Measurements from ENCODE around the gene MAMDC4.
"Not testable (repeated sequence)": the region's sequence is repeated elsewhere in the genome, so short reads cannot be mapped to it uniquely, and the experiment has no call there.

MAMDC4 gene

GRCh38 chr9:136843801-136844740 is 8.1 kb upstream of the MAMDC4 start:
- not testable (repeated sequence) for FAIRE-seq; DNase-seq (ENCODE audit: insufficient read length)

DNA sequence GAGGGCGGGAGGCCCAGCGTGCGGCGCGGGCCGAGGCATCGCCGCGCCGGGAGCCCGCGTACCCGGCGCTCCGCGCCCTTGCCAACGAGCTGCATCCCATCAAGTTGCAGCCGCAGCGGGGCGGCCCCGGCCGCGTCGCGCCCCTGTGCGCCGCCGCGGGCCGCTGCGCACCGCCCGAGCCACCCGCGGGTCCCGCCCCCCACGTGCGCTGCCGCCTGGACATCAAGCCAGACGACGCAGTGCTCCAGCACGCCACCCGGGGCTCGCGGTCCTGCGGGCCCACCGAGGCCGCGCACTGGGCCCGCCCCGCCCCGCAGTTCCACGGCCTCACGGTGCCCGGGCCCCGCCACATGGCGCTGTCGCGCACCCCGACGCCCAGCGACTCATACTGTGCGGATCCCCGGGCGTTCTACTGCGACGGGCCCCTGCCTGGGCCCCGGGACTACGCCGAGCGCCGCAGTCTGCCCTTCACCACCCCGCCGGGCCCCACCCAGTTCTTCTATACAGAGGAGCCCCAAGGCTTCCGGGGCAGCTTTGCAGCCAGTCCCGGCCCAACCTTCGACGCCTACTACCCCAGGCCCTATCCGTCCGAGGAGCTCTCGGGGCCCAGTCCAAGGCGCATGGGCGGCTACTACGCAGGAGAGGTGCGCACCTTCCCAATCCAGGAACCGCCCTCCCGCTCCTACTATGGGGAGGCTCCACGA is 7.2 kb upstream of the MAMDC4 start:
- TF ChIP-seq POLR2AphosphoS5 (IDR thresholded peaks at IDR 0.05; ENCODE audit: low read depth, low read length) (no peak), TAF1 (IDR thresholded peaks at IDR 0.05; ENCODE audit: borderline replicate concordance, low read depth, low read length) (no peak), POLR2A (IDR thresholded peaks at IDR 0.05; ENCODE audit: low read depth, low read length) (no peak)
- FAIRE-seq (no peak), DNase-seq (ENCODE audit: insufficient read length) (no peak)

- no peak for TF ChIP-seq POLR2A (IDR thresholded peaks at IDR 0.05; ENCODE audit: low read depth, low read length)
- no peak for FAIRE-seq
- no peak for DNase-seq (ENCODE audit: insufficient read length)
Measured at GRCh38 chr9:136845465-136846260, 6.5 kb upstream of the MAMDC4 start.

DNA sequence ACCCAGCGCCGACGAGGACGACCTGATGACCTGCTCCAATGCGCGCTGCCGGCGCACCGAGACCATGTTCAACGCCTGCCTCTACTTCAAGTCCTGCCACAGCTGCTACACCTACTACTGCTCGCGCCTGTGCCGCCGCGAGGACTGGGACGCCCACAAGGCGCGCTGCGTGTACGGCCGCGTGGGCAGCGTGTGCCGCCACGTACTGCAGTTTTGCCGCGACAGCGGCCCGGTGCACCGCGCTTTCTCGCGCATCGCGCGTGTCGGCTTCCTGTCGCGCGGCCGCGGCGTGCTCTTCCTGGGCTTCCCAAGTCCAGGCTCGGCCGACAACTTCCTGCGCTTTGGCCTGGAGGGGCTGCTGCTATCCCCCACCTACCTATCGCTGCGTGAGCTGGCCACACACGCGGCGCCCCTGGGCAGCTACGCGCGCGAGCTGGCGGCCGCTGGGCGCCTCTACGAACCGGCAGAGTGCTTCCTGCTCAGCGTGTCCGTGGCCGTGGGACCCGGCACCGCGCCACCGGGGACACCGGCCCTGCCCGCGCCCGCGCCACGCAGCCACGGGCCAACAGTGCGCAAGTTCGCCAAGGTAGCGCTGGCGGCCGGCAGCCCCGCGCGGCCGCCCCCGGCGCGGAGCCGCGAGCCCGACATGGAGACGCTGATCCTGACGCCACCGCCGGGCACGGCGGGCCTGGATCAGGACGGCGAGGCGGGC is 5.6 kb upstream of the MAMDC4 start:
- no peak for TF ChIP-seq POLR2A (IDR thresholded peaks at IDR 0.05; ENCODE audit: low read depth, low read length)
- no peak for DNase-seq (ENCODE audit: insufficient read length)
- no peak for FAIRE-seq

GRCh38 chr9:136847088-136847825 is 4.9 kb upstream of the MAMDC4 start:
- DNase-seq (ENCODE audit: insufficient read length), result no peak
- FAIRE-seq, result no peak
- no peak for TF ChIP-seq POLR2A (IDR thresholded peaks at IDR 0.05; ENCODE audit: low read depth, low read length)
- TF ChIP-seq POLR2AphosphoS5 (IDR thresholded peaks at IDR 0.05; ENCODE audit: low read depth, low read length), result no peak
- no peak for TF ChIP-seq TAF1 (IDR thresholded peaks at IDR 0.05; ENCODE audit: borderline replicate concordance, low read depth, low read length)

DNA sequence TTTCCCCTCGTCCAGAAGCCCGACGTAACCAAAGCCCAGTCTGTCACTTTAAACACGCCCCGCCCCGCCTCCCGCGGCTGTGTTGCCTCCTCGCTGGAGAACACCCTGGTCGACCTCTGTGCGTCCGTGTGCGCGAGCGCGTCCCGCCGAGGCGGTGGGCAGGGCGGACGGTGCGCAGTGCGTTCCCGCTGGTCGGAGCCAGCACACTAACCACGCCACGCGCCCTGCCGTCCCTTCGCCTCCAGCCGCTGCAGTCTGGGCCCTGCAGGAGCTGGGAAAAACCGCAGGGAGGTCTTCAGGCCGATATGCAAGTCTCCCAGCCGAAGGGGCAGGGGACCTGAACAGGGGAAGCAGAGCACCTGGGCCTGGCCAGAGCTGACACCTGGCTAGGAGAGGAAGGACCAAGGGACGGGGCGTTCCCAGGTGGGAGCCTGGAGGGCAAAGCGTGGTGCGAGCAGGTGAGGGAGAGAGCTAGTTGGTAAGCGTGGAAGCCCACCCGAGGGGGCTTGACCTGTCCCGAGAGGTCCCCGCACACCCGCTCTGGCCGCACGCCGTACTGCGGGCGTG is 4.2 kb upstream of the MAMDC4 start:
- FAIRE-seq (peak; percentile 100), DNase-seq (ENCODE audit: insufficient read length) (peak; percentile 74)
- TF ChIP-seq TAF1 (IDR thresholded peaks at IDR 0.05; ENCODE audit: borderline replicate concordance, low read depth, low read length), result no peak
- TF ChIP-seq POLR2AphosphoS5 (IDR thresholded peaks at IDR 0.05; ENCODE audit: low read depth, low read length), result no peak; the same call in 1 of the 2 replicates
- TF ChIP-seq POLR2A (IDR thresholded peaks at IDR 0.05; ENCODE audit: low read depth, low read length), result peak; percentile 62; the same call in 1 of the 2 replicates

- TF ChIP-seq TAF1 (IDR thresholded peaks at IDR 0.05; ENCODE audit: borderline replicate concordance, low read depth, low read length), result no peak
- TF ChIP-seq POLR2AphosphoS5 (IDR thresholded peaks at IDR 0.05; ENCODE audit: low read depth, low read length), result no peak
- no peak for TF ChIP-seq POLR2A (IDR thresholded peaks at IDR 0.05; ENCODE audit: low read depth, low read length)
- FAIRE-seq, result no peak
- peak; percentile 48 for DNase-seq (ENCODE audit: insufficient read length)
Measured at GRCh38 chr9:136848393-136849037, 3.6 kb upstream of the MAMDC4 start.

- FAIRE-seq, result peak; percentile 100
- peak; percentile 100 for DNase-seq (ENCODE audit: insufficient read length)
Measured at GRCh38 chr9:136849038-136849959, 2.8 kb upstream of the MAMDC4 start, which contains the start of gene PHPT1. TSS of gene PHPT1 (plus strand) at chr9:136849409. CDS start at chr9:136849431, 22 bp downstream.

More at GRCh38 chr9:136849038-136849959, 2.8 kb upstream of the MAMDC4 start, which contains the start of gene PHPT1:
- TF ChIP-seq POLR2AphosphoS5 (IDR thresholded peaks at IDR 0.05; ENCODE audit: low read depth, low read length), result peak; percentile 81
- peak; percentile 86 for TF ChIP-seq POLR2A (IDR thresholded peaks at IDR 0.05; ENCODE audit: low read depth, low read length)
- peak; percentile 55; the same call in 1 of the 2 replicates for TF ChIP-seq TAF1 (IDR thresholded peaks at IDR 0.05; ENCODE audit: borderline replicate concordance, low read depth, low read length)

Data from GM12892 (cell line).